Right lobe of liver (tissue), 6 donors: Measurements from ENCODE around the gene ARHGDIB. TPM values are rescaled to one million over a fixed set of nuclear protein-coding genes. Genes with fewer than 3 reads are reported as not detected.

ENCODE experiments used
- ATAC-seq, 4 donors: fragments of 200-7000 bp; cut with Tn5 transposase; one replicate each; pipeline ENCODE4 v1.9.1; 2020; ENCODE audit warnings: mild to moderate bottlenecking in 4 of 4, moderate library complexity in 4 of 4
- DNase-seq, 3 donors: peaks; one replicate each; pipeline ENCODE4 v3.0.0-alpha.2; 2020
- H3K27ac ChIP-seq, 3 donors: fragments of 200-600 bp; one replicate each; pipeline ENCODE4 v1.8.0; 2022
- H3K27me3 ChIP-seq, 2 donors: fragments of 200-600 bp; one replicate each; pipeline ENCODE4 v1.8.0; 2022
- H3K36me3 ChIP-seq, 4 donors: fragments of 200-600 bp; sonication (generic) in 1 of 4; one replicate each; pipeline versions ENCODE4 v1.5.1 to v1.8.0; 2017 to 2022; ENCODE audit warnings: control low read depth in 1 of 4
- H3K4me1 ChIP-seq, 4 donors: fragments of 200-600 bp; sonication (generic) in 1 of 4; one replicate each; pipeline versions ENCODE4 v1.5.1 to v1.8.0; 2017 to 2022; ENCODE audit warnings: control low read depth in 1 of 4
- H3K4me3 ChIP-seq, 3 donors: fragments of 200-600 bp; one replicate each; pipeline ENCODE4 v1.8.0; 2022
- H3K9me3 ChIP-seq, 4 donors: fragments of 200-600 bp; sonication (generic) in 1 of 4; one replicate each; pipeline versions ENCODE4 v1.5.1 to v1.8.0; 2017 to 2022; ENCODE audit warnings: control low read depth in 1 of 4
- POLR2A ChIP-seq: fragments of 450-650 bp; IDR thresholded peaks from one replicate; pipeline ENCODE4 v1.6.1; 2017; ENCODE audit warnings: antibody characterized with exemption, mild to moderate bottlenecking
- WGBS: methylation state at CpG from one replicate; pipeline ENCODE4 v1.1.6; 2018; ENCODE audit warnings: low coverage, low lambda C conversion rate; ENCODE audit not compliant: insufficient coverage; ENCODE audit errors: missing lambda C conversion rate; 5-methylcytosine and 5-hydroxymethylcytosine counted together
- intact Hi-C, 2 donors: fragments of 100-400 bp; cut with DNase I; formaldehyde crosslinking; loops; one replicate each; pipeline versions ENCODE4 v1.11.2 to v1.14.1; 2022
- total RNA-seq, 6 experiments: library from RNA; depleted of rRNA in 2 of 6; stranded (reverse); fragments of >200 nt in 2 of 6; fragmentation: NEBNext Ultra II Directional in 3 of 6; extraction: Animal tissue kit (Norgen Biotek cat#: 25700) in 3 of 6; gene quantifications; one replicate each; pipeline versions ENCODE4 v1.1.0 to v1.2.4, GENCODE V29; 2016 to 2023
- TF ChIP-seq, protein P1 (sequence below), 4 donors: fragments of 200-600 bp in 3 of 4; fragments of 450-650 bp in 1 of 4; IDR thresholded peaks; one replicate each; pipeline versions ENCODE4 v1.5.1 to v1.8.0; 2016 to 2022; ENCODE audit warnings: antibody characterized with exemption in 4 of 4, mild to moderate bottlenecking in 2 of 4
- donor health status: DM: no; HTN: yes; CAD: no.
- donor health status: DM: no; HTN: no; CAD: no.
- donor health status: DM: no; HTN: no; CAD: no.
- donor health status: DM: no; HTN: yes; CAD: no.
- donor health status: DM: no; HTN: yes; CAD: no.

ARHGDIB gene
- total RNA-seq, 6 experiments from 2014 or later, result 17.2 to 58.1 (median 31.9) TPM

DNA sequence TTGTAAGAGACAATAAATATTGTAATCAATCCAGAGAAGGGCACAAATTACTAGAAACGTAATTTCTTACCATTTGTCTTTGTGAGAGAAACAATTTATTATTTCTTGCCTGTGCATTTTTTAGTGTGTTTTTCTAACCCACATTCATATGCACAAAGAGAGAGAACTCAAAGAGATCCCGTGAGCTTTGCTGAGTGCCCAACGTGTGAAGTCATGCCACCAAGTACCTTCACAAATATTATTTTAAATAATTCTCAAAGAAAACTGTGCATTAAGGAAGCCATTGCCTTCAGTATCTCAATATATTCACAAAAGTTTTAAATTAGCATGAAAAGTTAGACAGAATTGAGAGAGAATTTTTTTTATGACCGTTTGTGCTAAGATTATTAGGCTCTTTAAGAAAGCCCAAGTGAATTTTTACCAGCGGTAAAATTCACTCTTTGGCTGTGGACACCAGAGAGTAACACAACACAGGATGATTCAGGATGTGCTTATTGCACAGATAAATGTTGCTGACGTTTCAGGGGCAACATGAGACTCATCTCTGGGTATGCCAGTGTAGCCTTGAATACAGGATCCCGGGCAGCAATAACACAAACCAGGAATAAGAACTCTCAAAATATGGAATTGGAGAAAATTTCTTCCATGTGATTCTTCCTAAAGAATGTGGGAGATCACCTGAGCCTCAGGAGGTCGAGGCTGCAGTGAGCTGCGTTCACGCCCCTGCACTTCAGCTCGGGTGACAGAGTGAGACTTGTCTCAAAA lies 2.9 kb downstream of the ARHGDIB start:
- Histone ChIP-seq H3K4me1 (no peaks in the 10 kb centered on the region), H3K36me3 (no peaks in the 10 kb centered on the region), H3K4me3 (peak overlapping the region in 1 of 3 donors; percentile 49), H3K27me3 (no peaks in the 10 kb centered on the region), H3K27ac (peak overlapping the region; percentile 32 to 66 (median 56)), H3K9me3 (no peaks in the 10 kb centered on the region)
- intact Hi-C loops, result no loop called here
- ATAC-seq (peak in 3 of 4 donors; percentile 19 to 36 (median 28)), DNase-seq (no peak)
- TF ChIP-seq, protein P1, sequence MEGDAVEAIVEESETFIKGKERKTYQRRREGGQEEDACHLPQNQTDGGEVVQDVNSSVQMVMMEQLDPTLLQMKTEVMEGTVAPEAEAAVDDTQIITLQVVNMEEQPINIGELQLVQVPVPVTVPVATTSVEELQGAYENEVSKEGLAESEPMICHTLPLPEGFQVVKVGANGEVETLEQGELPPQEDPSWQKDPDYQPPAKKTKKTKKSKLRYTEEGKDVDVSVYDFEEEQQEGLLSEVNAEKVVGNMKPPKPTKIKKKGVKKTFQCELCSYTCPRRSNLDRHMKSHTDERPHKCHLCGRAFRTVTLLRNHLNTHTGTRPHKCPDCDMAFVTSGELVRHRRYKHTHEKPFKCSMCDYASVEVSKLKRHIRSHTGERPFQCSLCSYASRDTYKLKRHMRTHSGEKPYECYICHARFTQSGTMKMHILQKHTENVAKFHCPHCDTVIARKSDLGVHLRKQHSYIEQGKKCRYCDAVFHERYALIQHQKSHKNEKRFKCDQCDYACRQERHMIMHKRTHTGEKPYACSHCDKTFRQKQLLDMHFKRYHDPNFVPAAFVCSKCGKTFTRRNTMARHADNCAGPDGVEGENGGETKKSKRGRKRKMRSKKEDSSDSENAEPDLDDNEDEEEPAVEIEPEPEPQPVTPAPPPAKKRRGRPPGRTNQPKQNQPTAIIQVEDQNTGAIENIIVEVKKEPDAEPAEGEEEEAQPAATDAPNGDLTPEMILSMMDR (IDR thresholded peaks at IDR 0.05), result no peak
- no peak for TF ChIP-seq POLR2A
- WGBS, result 40% methylated on average over 11 of the region's 11 CpGs

DNA sequence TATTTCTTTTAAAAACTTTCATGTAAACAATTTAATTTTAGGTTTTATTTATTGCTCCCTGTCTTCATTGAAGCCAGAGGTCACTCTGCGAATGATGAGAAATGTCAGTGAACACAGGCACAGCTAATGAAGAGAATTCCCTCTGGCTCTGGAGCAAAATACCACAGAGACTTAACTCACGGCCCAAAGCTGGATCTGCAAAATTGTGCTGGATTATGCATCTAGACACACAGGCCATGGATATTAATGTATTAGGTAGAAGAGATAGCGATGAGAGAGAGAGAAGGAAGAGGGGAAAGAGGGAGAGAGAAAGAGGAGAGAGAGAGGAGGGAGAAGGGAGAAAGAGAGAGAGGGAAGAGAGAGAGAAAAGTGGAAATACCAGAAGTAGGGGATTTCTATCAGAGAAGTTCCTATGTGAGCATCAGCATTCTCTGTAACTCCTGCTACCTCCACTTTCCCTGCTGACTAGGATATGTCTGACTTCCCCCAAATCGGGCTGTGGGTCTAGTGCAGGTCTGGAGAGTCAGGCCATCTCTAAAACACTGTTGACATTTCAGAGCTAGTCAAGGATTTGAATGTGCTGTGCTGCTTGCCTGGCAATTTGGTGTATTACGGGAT lies 3.7 kb downstream of the ARHGDIB start:
- peak overlapping the region in 2 of 3 donors; percentile 32 to 66 for H3K27ac ChIP-seq
- H3K4me1 ChIP-seq, result no peaks in the 10 kb centered on the region
- ATAC-seq, result peak in 2 of 4 donors; percentile 6 to 7
- DNase-seq, result no peak
- H3K27me3 ChIP-seq, result no peaks in the 10 kb centered on the region
- TF ChIP-seq POLR2A, result no peak
- TF ChIP-seq, protein P1 (IDR thresholded peaks at IDR 0.05), result no peak
- H3K9me3 ChIP-seq, result no peaks in the 10 kb centered on the region
- H3K4me3 ChIP-seq, result no peak overlapping the region
- intact Hi-C loops, result no loop called here
- WGBS, result 31% methylated on average over 4 of the region's 5 CpGs
- H3K36me3 ChIP-seq, result no peaks in the 10 kb centered on the region

DNA sequence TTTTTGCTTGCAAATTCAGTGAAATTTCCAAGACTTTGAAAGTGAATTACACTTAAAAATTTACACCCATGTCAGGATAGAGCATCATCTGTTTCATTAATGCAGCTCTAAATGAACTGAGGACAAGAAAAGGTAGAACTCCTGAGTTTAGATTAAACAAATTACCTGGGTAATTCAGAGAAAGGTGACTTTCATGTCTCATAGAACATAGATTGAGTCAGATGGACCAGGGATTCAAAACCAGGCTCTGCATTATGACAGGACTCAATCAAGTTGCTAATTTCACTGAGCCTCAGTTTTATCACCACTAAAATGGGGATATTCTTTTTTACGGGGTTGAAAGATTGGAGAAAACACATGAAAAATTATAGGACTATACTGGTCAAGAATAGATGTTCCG lies 4.5 kb downstream of the ARHGDIB start:
- 30% methylated on average over 2 of the region's 2 CpGs for WGBS
- H3K27me3 ChIP-seq, result no peaks in the 10 kb centered on the region
- TF ChIP-seq POLR2A, result no peak
- TF ChIP-seq, protein P1 (IDR thresholded peaks at IDR 0.05), result no peak
- no peaks in the 10 kb centered on the region for H3K36me3 ChIP-seq
- ATAC-seq (no peak), DNase-seq (no peak)
- peak overlapping the region in 2 of 3 donors; percentile 15 to 66 for H3K27ac ChIP-seq
- no peak overlapping the region for H3K4me3 ChIP-seq
- no peaks in the 10 kb centered on the region for H3K4me1 ChIP-seq
- intact Hi-C loops, result no loop called here
- H3K9me3 ChIP-seq, result no peaks in the 10 kb centered on the region

DNA sequence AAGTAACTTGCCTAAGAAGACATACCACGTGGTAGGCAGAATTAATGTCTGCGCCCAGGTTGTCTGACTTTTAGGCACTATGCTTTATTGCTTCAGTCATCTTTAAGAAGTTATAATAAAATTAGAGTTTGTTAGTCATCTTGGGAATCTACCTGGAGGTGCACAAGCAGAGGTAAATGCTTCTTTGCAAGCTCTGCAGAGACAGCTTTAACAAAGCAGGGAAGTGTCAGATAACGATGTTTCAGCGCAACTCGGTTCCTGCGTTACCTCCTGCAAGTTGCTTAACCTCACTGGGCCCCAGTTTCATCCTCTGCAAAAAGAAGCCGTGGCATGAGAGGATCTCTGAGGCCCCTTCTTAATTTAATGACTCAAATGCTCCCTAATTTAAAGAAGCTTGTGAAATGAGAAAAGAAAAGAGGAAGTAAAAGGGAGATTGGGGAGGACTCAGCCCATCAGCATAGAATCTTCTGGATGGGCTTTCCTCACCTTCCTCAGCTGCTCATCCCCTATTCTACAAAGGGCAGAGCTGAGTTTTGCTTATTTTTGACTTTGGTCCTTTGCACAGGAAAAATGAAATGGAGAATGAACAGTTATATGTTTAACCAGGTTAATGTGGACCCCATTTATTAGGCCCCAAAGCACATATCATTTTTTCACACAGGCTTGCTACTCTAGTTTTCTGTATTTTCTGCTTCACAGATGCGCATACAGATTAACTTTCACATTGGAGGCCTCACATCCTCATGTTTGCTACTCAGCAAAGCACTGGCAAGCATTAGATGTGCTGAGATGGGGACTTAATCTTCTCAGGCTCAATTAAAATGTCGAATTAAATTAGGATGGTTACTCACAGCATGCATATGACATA lies 5.1 kb downstream of the ARHGDIB start:
- no peak for DNase-seq
- TF ChIP-seq, protein P1 (IDR thresholded peaks at IDR 0.05), result no peak
- no peak for TF ChIP-seq POLR2A
- ATAC-seq, result peak in 1 of 4 donors; percentile 9
- 40% methylated on average over 9 of the region's 9 CpGs for WGBS
- H3K4me3 ChIP-seq, result no peak overlapping the region
- no peaks in the 10 kb centered on the region for H3K4me1 ChIP-seq
- no peaks in the 10 kb centered on the region for H3K36me3 ChIP-seq
- H3K27me3 ChIP-seq, result no peaks in the 10 kb centered on the region
- no peaks in the 10 kb centered on the region for H3K9me3 ChIP-seq
- intact Hi-C loops, result no loop called here
- peak overlapping the region in 2 of 3 donors; percentile 6 to 15 for H3K27ac ChIP-seq
